ENCODE results near the gene TERF2IP. TPM values are rescaled to one million over a fixed set of nuclear protein-coding genes. Genes with fewer than 3 reads are reported as not detected.

Gene TERF2IP
- polyA plus RNA-seq, 2 donors: 23.1 to 27.6 TPM

DNA sequence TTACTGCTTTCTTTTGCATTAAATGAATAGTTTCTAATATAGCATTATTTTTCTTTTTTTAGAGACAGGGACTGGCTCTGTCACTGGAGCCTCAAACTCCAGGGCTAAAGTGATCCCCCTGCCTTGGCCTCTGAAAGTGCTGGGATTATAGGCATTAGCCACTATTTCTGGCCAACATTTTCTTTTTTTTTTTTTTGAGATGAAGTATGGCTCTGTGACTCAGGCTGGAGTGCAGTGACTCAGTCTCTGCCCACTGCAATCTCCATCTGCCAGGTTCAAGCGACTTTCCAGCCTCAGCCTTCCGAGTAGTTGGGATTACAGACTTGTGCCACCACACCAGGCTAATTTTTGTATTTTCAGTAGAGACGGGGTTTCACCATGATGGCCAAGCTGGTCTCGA is 55.7 kb downstream of the TERF2IP start:
- WGBS, 2 donors: 86 to 87% methylated on average over 4 of the region's 4 CpGs
- H3K27ac ChIP-seq (ENCODE audit: low read depth in 2 of 2, low read length in 1 of 2): no peak overlapping the region
- H3K4me3 ChIP-seq (ENCODE audit: low read depth in 1 of 2, low read length in 2 of 2): no peak overlapping the region
- no peaks in the 10 kb centered on the region for H3K36me3 ChIP-seq (ENCODE audit: control insufficient read depth in 2 of 2, insufficient read depth in 2 of 2, low read length in 1 of 2)
- no peaks in the 10 kb centered on the region for H3K4me1 ChIP-seq (ENCODE audit: control insufficient read depth in 2 of 2, insufficient read depth in 2 of 2, low read length in 1 of 2)
- no peaks in the 10 kb centered on the region for H3K9me3 ChIP-seq (ENCODE audit: control insufficient read depth in 2 of 2, insufficient read depth in 1 of 2, low read depth in 1 of 2, low read length in 1 of 2)
- H3K27me3 ChIP-seq (ENCODE audit: control insufficient read depth in 1 of 2, insufficient read depth in 2 of 2, low read length in 2 of 2): no peaks in the 10 kb centered on the region

Other genes starting within 250 kb of the TERF2IP start
- gene CFDP1, start 214.3 kb upstream of the TERF2IP start, polyA plus RNA-seq: 10 to 100 TPM; 34.9 to 37.1 TPM
- gene TMEM170A, start 183.1 kb upstream of the TERF2IP start, polyA plus RNA-seq: 1 to 10 TPM; 5.0 to 5.2 TPM
- 1 to 10 TPM in 1 of 2 donors, under 1 TPM in 1; 0.39 to 2.0 TPM for gene CHST6, start 152.3 kb upstream of the TERF2IP start, polyA plus RNA-seq
- under 1 TPM; 0.10 to 0.13 TPM for gene CHST5, start 111.7 kb upstream of the TERF2IP start, polyA plus RNA-seq
- 1 to 10 TPM; 1.9 to 2.0 TPM for gene TMEM231, start 91.5 kb upstream of the TERF2IP start, polyA plus RNA-seq
- gene GABARAPL2, start 81.4 kb upstream of the TERF2IP start, polyA plus RNA-seq: 10 to 100 TPM; 83.1 to 96.6 TPM
- gene ADAT1, start 24.5 kb upstream of the TERF2IP start, polyA plus RNA-seq: 1 to 10 TPM; 8.4 to 10.0 TPM
- 10 to 100 TPM; 49.6 to 88.5 TPM for gene KARS1, start 108 bp upstream of the TERF2IP start, polyA plus RNA-seq
- not detected for gene CPHXL2, start 29.2 kb downstream of the TERF2IP start, polyA plus RNA-seq
- gene DUXB, start 53.7 kb downstream of the TERF2IP start, polyA plus RNA-seq: not detected
- gene CPHXL, start 78.7 kb downstream of the TERF2IP start, polyA plus RNA-seq: not detected

Data from esophagus (tissue), 2 donors.